OCI-LY3 (cell line): ENCODE data around the gene IFNLR1.

Experiments
- CTCF ChIP-seq: fragments of 200-600, 300-600 bp; sonication (generic); IDR thresholded peaks from 2 replicates; pipeline ENCODE4 v1.5.1; 2014; ENCODE audit warnings: antibody characterized with exemption, low read length, low read depth
- EZH2phosphoT487 ChIP-seq: fragments of 200-600 bp; shearing (Covaris generic); IDR thresholded peaks from 2 replicates; pipeline ENCODE4 v1.6.1; 2018; ENCODE audit warnings: antibody characterized with exemption, mixed run types, low read depth

DNA sequence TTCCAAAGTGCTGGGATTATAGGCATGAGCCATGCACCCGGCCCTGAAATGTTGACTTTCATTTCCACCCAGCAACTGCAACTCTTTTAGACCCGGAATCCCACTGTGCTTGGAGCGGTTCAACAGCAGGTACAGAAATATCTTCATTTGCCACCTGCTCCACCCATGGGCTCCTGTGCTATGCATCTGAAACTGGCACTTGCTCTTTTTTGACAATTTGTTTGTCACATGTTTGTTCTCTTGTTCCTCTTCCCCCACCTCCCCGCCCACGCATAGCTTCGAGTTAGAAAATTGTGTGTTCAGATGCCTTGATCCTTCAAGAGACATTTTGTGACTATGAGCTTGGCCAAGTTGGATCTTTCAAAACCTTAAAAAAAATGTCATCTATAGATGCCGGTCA, 2.4 kb upstream of the IFNLR1 start:
- TF ChIP-seq CTCF (no peak), EZH2phosphoT487 (no peak)
